K562 (cell line): ENCODE data around the gene CREB5. TPM values are rescaled to one million over a fixed set of nuclear protein-coding genes. Genes with fewer than 3 reads are reported as not detected.

Experiments used
- ATAC-seq: fragments of 200-7000 bp; cut with Tn5 transposase; 3 replicates; pipeline ENCODE4 v1.9.1; 2020; ENCODE audit warnings: moderate library complexity
- BruUV-seq: library from RNA; stranded (reverse); fragments of 400-500 nt; replicated peaks from 2 replicates; lab custom pipeline; 2021; lab: Mats Ljungman, UMichigan
- CTCF ChIA-PET: fragments of 300-600 bp; formaldehyde crosslinking; extraction: SDS; loops from one replicate; lab custom pipeline; 2021; ENCODE audit warnings: low intra/inter-chr PET ratio; lab: Yijun Ruan, JAX
- POLR2A ChIA-PET: fragments of 300-600, 350-650 bp; sonication (Branson Sonifier 250); formaldehyde crosslinking; extraction: SDS; loops from one replicate; lab custom pipeline; 2021; ENCODE audit warnings: antibody characterized with exemption, inconsistent platforms; lab: Yijun Ruan, JAX
- DNase-seq, 4 experiments: peaks; one replicate each; pipeline versions ENCODE4 v3.0.0 to v3.0.0-alpha.2; 2011 to 2018; ENCODE audit warnings: low spot score in 3 of 4, mixed read lengths in 3 of 4; ENCODE audit errors: extremely low read depth in 1 of 4
- FAIRE-seq: peaks from 2 replicates; lab custom pipeline; 2011; peaks lifted over from hg19 to GRCh38; lab: Jason Lieb, UNC
- H2AFZ ChIP-seq: 2 replicates; pipeline ENCODE4 v1.6.0; 2011; ENCODE audit warnings: low read depth, low read length, control low read depth, inconsistent platforms
- H3K27ac ChIP-seq: fragments of 200-600 bp; 3 replicates; pipeline ENCODE4 v1.8.0; 2011; ENCODE audit warnings: low read depth, mild to moderate bottlenecking, control low read depth, inconsistent platforms, low read length, moderate library complexity, mixed read lengths; ENCODE audit errors: extremely low read depth
- H3K27me3 ChIP-seq, 2 experiments: fragments of 300-600 bp in 1 of 2; 2 replicates in 1 of 2; 3 replicates in 1 of 2; pipeline versions ENCODE4 v1.6.0 to v1.8.0; 2011; ENCODE audit warnings: inconsistent platforms in 2 of 2, low read length in 2 of 2, mild to moderate bottlenecking in 1 of 2, mixed read lengths in 1 of 2, moderate library complexity in 1 of 2; ENCODE audit not compliant: control insufficient read depth in 2 of 2, insufficient read depth in 2 of 2
- H3K36me3 ChIP-seq: fragments of 300-600 bp; 3 replicates; pipeline ENCODE4 v1.8.0; 2011; ENCODE audit warnings: mild to moderate bottlenecking, low read length, inconsistent platforms; ENCODE audit not compliant: control insufficient read depth, insufficient read depth
- H3K4me1 ChIP-seq, 2 experiments: fragments of 200-600 bp in 1 of 2; replicated peaks in 1 of 2; 2 replicates in 1 of 2; 3 replicates in 1 of 2; pipeline versions ENCODE4 v1.5.1 to v1.8.0; 2011; ENCODE audit warnings: inconsistent platforms in 2 of 2, low read length in 2 of 2, mild to moderate bottlenecking in 1 of 2, mixed read lengths in 1 of 2, moderate library complexity in 1 of 2; ENCODE audit not compliant: control insufficient read depth in 2 of 2, insufficient read depth in 2 of 2
- H3K4me2 ChIP-seq: 2 replicates; pipeline ENCODE4 v1.6.1; 2011; ENCODE audit warnings: low read length, control low read depth, inconsistent platforms, mixed read lengths; ENCODE audit not compliant: insufficient read depth
- H3K4me3 ChIP-seq: fragments of 200-600 bp; sonication (generic), shearing (Covaris generic); 2 replicates; pipeline ENCODE4 v1.5.1; 2016; ENCODE audit warnings: control low read depth, inconsistent platforms
- H3K79me2 ChIP-seq: fragments of 200-600 bp; 3 replicates; pipeline ENCODE4 v1.8.0; 2011; ENCODE audit warnings: low read length, inconsistent platforms; ENCODE audit not compliant: control insufficient read depth, insufficient read depth
- H3K9ac ChIP-seq, 2 experiments: 2 replicates each; pipeline versions ENCODE4 v1.6.0 to v1.6.1; 2011; ENCODE audit warnings: low read depth in 2 of 2, low read length in 2 of 2, control low read depth in 1 of 2, inconsistent platforms in 1 of 2, mild to moderate bottlenecking in 1 of 2, mixed read lengths in 1 of 2; ENCODE audit not compliant: insufficient read depth in 1 of 2
- H3K9me1 ChIP-seq: one replicate; pipeline ENCODE4 v1.6.0; 2011; ENCODE audit warnings: inconsistent platforms, mild to moderate bottlenecking, low read length, moderate library complexity; ENCODE audit not compliant: control insufficient read depth, insufficient read depth
- H3K9me3 ChIP-seq: replicated peaks from 2 replicates; pipeline ENCODE4 v1.5.1; 2011; ENCODE audit warnings: low read depth, low read length, inconsistent platforms; ENCODE audit not compliant: control insufficient read depth, insufficient read depth
- H4K20me1 ChIP-seq: replicated peaks from 2 replicates; pipeline ENCODE4 v1.6.1; 2011; ENCODE audit warnings: low read length, inconsistent platforms, mixed read lengths; ENCODE audit not compliant: control insufficient read depth, insufficient read depth
- BMI1 ChIP-seq: fragments of 150-350 bp; IDR thresholded peaks from 2 replicates; pipeline ENCODE4 v1.6.1; 2014; ENCODE audit warnings: low read length
- MEF2A ChIP-seq: IDR thresholded peaks from 2 replicates; pipeline ENCODE4 v1.6.1; 2011; ENCODE audit warnings: low read depth, mild to moderate bottlenecking, low read length, moderate library complexity; ENCODE audit not compliant: control insufficient read depth
- NBN ChIP-seq: fragments of 450-650 bp; IDR thresholded peaks from 2 replicates; pipeline ENCODE4 v1.6.1; 2016; ENCODE audit warnings: low read depth, mild to moderate bottlenecking
- PHB ChIP-seq: fragments of 250-450 bp; sonication (Bioruptor Pico); IDR thresholded peaks from 2 replicates; pipeline ENCODE4 v1.5.0; 2021
- TFE3 ChIP-seq: fragments of 450-650 bp; formaldehyde crosslinking; IDR thresholded peaks from 2 replicates; pipeline ENCODE4 v1.4.0; 2020; ENCODE audit warnings: mild to moderate bottlenecking, mixed read lengths
- TGIF2 ChIP-seq: sonication (generic); formaldehyde crosslinking; IDR thresholded peaks from 2 replicates; pipeline ENCODE4 v1.8.1; 2022; ENCODE audit warnings: mild to moderate bottlenecking, missing genetic modification reagents, moderate library complexity
- ZNF124 ChIP-seq: sonication (generic); formaldehyde crosslinking; IDR thresholded peaks from 2 replicates; pipeline ENCODE4 v1.8.1; 2022; ENCODE audit warnings: missing genetic modification reagents
- ZNF212 ChIP-seq: fragments of 450-650 bp; formaldehyde crosslinking; IDR thresholded peaks from 2 replicates; pipeline ENCODE4 v1.4.0; 2020; ENCODE audit warnings: mild to moderate bottlenecking
- ZNF444 ChIP-seq: fragments of 250-450 bp; sonication (Bioruptor Pico); IDR thresholded peaks from 2 replicates; pipeline ENCODE4 v1.4.0; 2020; ENCODE audit warnings: mild to moderate bottlenecking, moderate library complexity
- ZNF518B ChIP-seq: fragments of 250-450 bp; sonication (Bioruptor Pico); IDR thresholded peaks from 2 replicates; pipeline ENCODE4 v1.5.0; 2021; ENCODE audit warnings: mild to moderate bottlenecking, moderate library complexity
- ZNF668 ChIP-seq: fragments of 250-450 bp; sonication (Bioruptor Pico); IDR thresholded peaks from 2 replicates; pipeline ENCODE4 v1.8.0; 2022; ENCODE audit warnings: mild to moderate bottlenecking, inconsistent platforms
- ZNF740 ChIP-seq, 3 experiments: fragments of 200-800 bp in 1 of 3; sonication (Bioruptor generic) in 1 of 3; sonication (generic) in 1 of 3; formaldehyde crosslinking in 1 of 3; IDR thresholded peaks; 2 replicates each; pipeline versions ENCODE4 v1.6.1 to v1.8.0; 2016 to 2022; ENCODE audit warnings: mild to moderate bottlenecking in 2 of 3, missing compliant biosample characterization in 2 of 3, missing genetic modification characterization in 2 of 3, missing genetic modification reagents in 1 of 3
- WGBS: fragments of 100-300 bp; shearing (Covaris generic); methylation state at CpG from one replicate; pipeline ENCODE4 v1.1.6; 2016; ENCODE audit warnings: low coverage, mixed read lengths; ENCODE audit not compliant: insufficient coverage; ENCODE audit errors: missing lambda C conversion rate; 5-methylcytosine and 5-hydroxymethylcytosine counted together
- in situ Hi-C: fragments of 300-500 bp; cut with MboI; formaldehyde crosslinking; loops from 4 replicates; pipeline ENCODE4 v1.15.0; 2018; ENCODE audit warnings: inconsistent platforms, mixed read lengths
- intact Hi-C: fragments of 100-400 bp; cut with micrococcal nuclease; formaldehyde crosslinking; loops from 2 replicates; pipeline ENCODE4 v1.14.2; 2022
- polyA plus RNA-seq, 8 experiments: library from polyadenylated mRNA; depleted of rRNA in 4 of 8; stranded (reverse) in 5 of 8; unstranded in 3 of 8; fragments of >200 nt; fragmentation: Nextera tagmentation in 2 of 8; fragmentation: Illumina TruSeq in 1 of 8; extraction: Ambion mirVana in 2 of 8; extraction: Trizol in 1 of 8; gene quantifications; 2 replicates each; pipeline versions ENCODE4 v1.2.1 to v1.2.3, GENCODE V29; 2011 to 2014; ENCODE audit warnings: inconsistent platforms in 1 of 8, missing spikeins in 1 of 8
- total RNA-seq, 7 experiments: library from RNA; depleted of rRNA in 6 of 7; stranded (reverse); fragments of >200 nt in 6 of 7; fragmentation: Illumina TruSeq in 2 of 7; extraction: Trizol in 2 of 7; gene quantifications; 2 replicates each; pipeline versions ENCODE4 v1.2.1 to v1.2.3, GENCODE V29; 2011 to 2021; ENCODE audit warnings: low replicate concordance in 1 of 7
- TF ChIP-seq, protein P1 (sequence below): fragments of 250-450 bp; sonication (Bioruptor Pico); IDR thresholded peaks from 2 replicates; pipeline ENCODE4 v1.8.0; 2022; ENCODE audit warnings: moderate library complexity, mild to moderate bottlenecking, inconsistent platforms
- TF ChIP-seq, protein P2 (sequence below): fragments of 250-450 bp; sonication (Bioruptor Pico); IDR thresholded peaks from 2 replicates; pipeline ENCODE4 v1.8.0; 2022; ENCODE audit warnings: moderate library complexity, mild to moderate bottlenecking, inconsistent platforms

Gene CREB5
- total and polyA plus RNA-seq, 9 of the 15 experiments (the other 6 are each of a cell fraction or from before 2014, with no cell fraction given), result 0.33 to 6.4 (median 1.8) TPM

GRCh38 chr7:28661826-28662595 is 249.7 kb downstream of the CREB5 start:
- intact Hi-C loops, result no loop called here
- WGBS, result under 1% methylated on average over 12 of the region's 12 CpGs
- Histone ChIP-seq H2AFZ (no peak overlapping the region), H3K27ac (no peak overlapping the region), H4K20me1 (no peaks in the 10 kb centered on the region), H3K4me2 (no peak overlapping the region), H3K27me3 (no peaks in the 10 kb centered on the region), H3K9me1 (no peaks in the 10 kb centered on the region), H3K79me2 (no peaks in the 10 kb centered on the region), H3K36me3 (no peaks in the 10 kb centered on the region), H3K9me3 (no peaks in the 10 kb centered on the region), H3K4me3 (no peak overlapping the region), H3K4me1 (no peaks in the 10 kb centered on the region), H3K9ac (no peak overlapping the region)
- TF ChIP-seq ZNF444 (CRISPR knock-in tag) (no peak), ZNF518B (no peak), ZNF124 (no peak), PHB (no peak), ZNF668 (no peak), TGIF2 (no peak), ZNF740 (CRISPR knock-in tag; IDR thresholded peaks at IDR 0.05) (no peak), ZNF740 (tag; IDR thresholded peaks at IDR 0.05) (no peak), NBN (no peak), TFE3 (no peak), MEF2A (no peak), ZNF212 (CRISPR knock-in tag) (no peak), BMI1 (no peak)
- TF ChIP-seq, protein P1, sequence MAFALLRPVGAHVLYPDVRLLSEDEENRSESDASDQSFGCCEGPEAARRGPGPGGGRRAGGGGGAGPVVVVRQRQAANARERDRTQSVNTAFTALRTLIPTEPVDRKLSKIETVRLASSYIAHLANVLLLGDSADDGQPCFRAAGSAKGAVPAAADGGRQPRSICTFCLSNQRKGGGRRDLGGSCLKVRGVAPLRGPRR (CRISPR knock-in tag), result no peak
- TF ChIP-seq, protein P2, sequence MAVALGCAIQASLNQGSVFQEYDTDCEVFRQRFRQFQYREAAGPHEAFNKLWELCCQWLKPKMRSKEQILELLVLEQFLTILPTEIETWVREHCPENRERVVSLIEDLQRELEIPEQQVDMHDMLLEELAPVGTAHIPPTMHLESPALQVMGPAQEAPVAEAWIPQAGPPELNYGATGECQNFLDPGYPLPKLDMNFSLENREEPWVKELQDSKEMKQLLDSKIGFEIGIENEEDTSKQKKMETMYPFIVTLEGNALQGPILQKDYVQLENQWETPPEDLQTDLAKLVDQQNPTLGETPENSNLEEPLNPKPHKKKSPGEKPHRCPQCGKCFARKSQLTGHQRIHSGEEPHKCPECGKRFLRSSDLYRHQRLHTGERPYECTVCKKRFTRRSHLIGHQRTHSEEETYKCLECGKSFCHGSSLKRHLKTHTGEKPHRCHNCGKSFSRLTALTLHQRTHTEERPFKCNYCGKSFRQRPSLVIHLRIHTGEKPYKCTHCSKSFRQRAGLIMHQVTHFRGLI (CRISPR knock-in tag), result no peak
- DNase-seq (no peak), ATAC-seq (no peak), FAIRE-seq (no peak)
- no TSS peak for BruUV-seq
- CTCF ChIA-PET, result no interaction called here
- in situ Hi-C loops, result no loop called here
- POLR2A ChIA-PET, result no interaction called here
